HepG2 (cell line): ENCODE results near the gene RPS25.

Experiments
- CTCF ChIP-seq: sonication (generic); formaldehyde crosslinking; IDR thresholded peaks from 2 replicates; pipeline ENCODE4 v1.5.0; 2020; ENCODE audit warnings: mild to moderate bottlenecking, missing genetic modification reagents, moderate library complexity
- HOXA5 ChIP-seq: sonication (generic); formaldehyde crosslinking; IDR thresholded peaks from 2 replicates; pipeline ENCODE4 v1.4.0; 2020; ENCODE audit warnings: missing genetic modification reagents
- ZBTB2 ChIP-seq: sonication (generic); formaldehyde crosslinking; IDR thresholded peaks from 2 replicates; pipeline ENCODE4 v1.8.0; 2022; ENCODE audit warnings: low read depth, missing genetic modification reagents
- ZNF274 ChIP-seq: sonication (generic); formaldehyde crosslinking; IDR thresholded peaks from 2 replicates; pipeline ENCODE4 v1.5.1; 2020; ENCODE audit warnings: mild to moderate bottlenecking, missing genetic modification reagents

GRCh38 chr11:119025099-119025473 lies 6.9 kb upstream of the RPS25 start:
- TF ChIP-seq ZNF274 (CRISPR knock-in tag) (no peak), HOXA5 (no peak), CTCF (no peak), ZBTB2 (CRISPR knock-in tag) (no peak)
